HG02852 (cell line): ENCODE data around the gene CAND2.
"Not testable (repeated sequence)": the region's sequence is repeated elsewhere in the genome, so short reads cannot be mapped to it uniquely, and the experiment has no call there.

Experiments
- ATAC-seq: cut with Tn5 transposase; IDR thresholded peaks from one replicate; pipeline ENCODE4 v1.9.1; 2021; ENCODE audit warnings: mild to moderate bottlenecking, moderate library complexity; ENCODE audit not compliant: unreplicated experiment

Gene CAND2

GRCh38 chr3:12852201-12852600, 55.7 kb downstream of the CAND2 start:
- ATAC-seq = no peak

- not testable (repeated sequence) for ATAC-seq
Observed at GRCh38 chr3:12853847-12854246, 57.4 kb downstream of the CAND2 start.

GRCh38 chr3:12854565-12854964, 58.1 kb downstream of the CAND2 start:
- no peak for ATAC-seq

- no peak for ATAC-seq
Observed at GRCh38 chr3:12856626-12857025, 60.1 kb downstream of the CAND2 start.

GRCh38 chr3:12859840-12860239, 63.4 kb downstream of the CAND2 start:
- ATAC-seq = no peak

- no peak for ATAC-seq
Observed at GRCh38 chr3:12861611-12862010, 65.1 kb downstream of the CAND2 start.

- ATAC-seq = no peak
Observed at GRCh38 chr3:12862387-12862786, 65.9 kb downstream of the CAND2 start.

GRCh38 chr3:12865271-12865670, 68.8 kb downstream of the CAND2 start:
- ATAC-seq = no peak

- ATAC-seq = no peak
Observed at GRCh38 chr3:12866836-12867235, 70.4 kb downstream of the CAND2 start.

GRCh38 chr3:12868039-12869034, 71.9 kb downstream of the CAND2 start:
- peak; percentile 60 for ATAC-seq

GRCh38 chr3:12869035-12869621, 72.6 kb downstream of the CAND2 start:
- ATAC-seq = peak; percentile 47

GRCh38 chr3:12870942-12871341, 74.5 kb downstream of the CAND2 start:
- ATAC-seq = peak; percentile 42

- ATAC-seq = no peak
Observed at GRCh38 chr3:12871404-12871983, 75.0 kb downstream of the CAND2 start.

GRCh38 chr3:12875857-12876836, 79.7 kb downstream of the CAND2 start:
- ATAC-seq = no peak

GRCh38 chr3:12877040-12877439, 80.6 kb downstream of the CAND2 start:
- no peak for ATAC-seq

GRCh38 chr3:12878141-12878574, 81.7 kb downstream of the CAND2 start:
- ATAC-seq = no peak

- not testable (repeated sequence) for ATAC-seq
Observed at GRCh38 chr3:12878758-12879157, 82.3 kb downstream of the CAND2 start.

GRCh38 chr3:12879191-12879815, 82.8 kb downstream of the CAND2 start:
- ATAC-seq = no peak

- ATAC-seq = not testable (repeated sequence)
Observed at GRCh38 chr3:12881858-12882257, 85.4 kb downstream of the CAND2 start.
